SU-DHL-6 (cell line): ENCODE results near the gene STK32B.

ENCODE experiments used
- H2AFZ ChIP-seq: fragments of 200-600 bp; sonication (generic); 2 replicates; pipeline ENCODE4 v1.6.1; 2014; ENCODE audit warnings: low read depth, mild to moderate bottlenecking, moderate library complexity, mixed read lengths, antibody characterized with exemption, low read length; ENCODE audit not compliant: severe bottlenecking
- H3F3A ChIP-seq: fragments of 200-600 bp; shearing (Covaris generic); 2 replicates; pipeline ENCODE4 v1.6.0; 2016; ENCODE audit warnings: antibody characterized with exemption, mild to moderate bottlenecking; ENCODE audit not compliant: insufficient read depth
- H3K27ac ChIP-seq: fragments of 200-600 bp; sonication (generic); 2 replicates; pipeline ENCODE4 v1.5.1; 2016; ENCODE audit warnings: low read depth, mild to moderate bottlenecking, low read length, moderate library complexity, mixed read lengths
- H3K27me3 ChIP-seq: fragments of 200-600 bp; sonication (generic), shearing (Covaris generic); 2 replicates; pipeline ENCODE4 v1.6.0; 2014; ENCODE audit warnings: mild to moderate bottlenecking, low read length
- H3K36me3 ChIP-seq: fragments of 200-600 bp; sonication (generic); 2 replicates; pipeline ENCODE4 v1.6.1; 2014; ENCODE audit warnings: mild to moderate bottlenecking, low read length, mixed read lengths
- H3K4me2 ChIP-seq: fragments of 300-600, 200-600 bp; shearing (Covaris generic), sonication (generic); 2 replicates; pipeline ENCODE4 v1.6.0; 2014; ENCODE audit warnings: low read length, low read depth, mild to moderate bottlenecking; ENCODE audit not compliant: poor library complexity, severe bottlenecking
- H3K4me3 ChIP-seq: fragments of 200-600 bp; sonication (generic); 2 replicates; pipeline ENCODE4 v1.5.1; 2014; ENCODE audit warnings: antibody characterized with exemption, low read length, mild to moderate bottlenecking, mixed read lengths; ENCODE audit not compliant: insufficient read depth, poor library complexity, severe bottlenecking
- H3K79me2 ChIP-seq: fragments of 200-600 bp; sonication (generic); 2 replicates; pipeline ENCODE4 v1.6.1; 2014; ENCODE audit warnings: mild to moderate bottlenecking, low read length, moderate library complexity; ENCODE audit not compliant: insufficient read depth
- H3K9ac ChIP-seq: fragments of 200-600 bp; sonication (generic); 2 replicates; pipeline ENCODE4 v1.7.0; 2014; ENCODE audit warnings: mild to moderate bottlenecking, low read length
- H3K9me2 ChIP-seq: fragments of 200-600 bp; sonication (generic); replicated peaks from 2 replicates; pipeline ENCODE4 v1.6.1; 2014; ENCODE audit warnings: low read length; ENCODE audit not compliant: insufficient read depth
- H3K9me3 ChIP-seq: fragments of 200-600 bp; sonication (generic); 2 replicates; pipeline ENCODE4 v1.6.1; 2014; ENCODE audit warnings: low read length, mixed read lengths; ENCODE audit not compliant: insufficient read depth
- H4K20me1 ChIP-seq: fragments of 200-600 bp; sonication (generic); 2 replicates; pipeline ENCODE4 v1.6.1; 2014; ENCODE audit warnings: low read depth, mild to moderate bottlenecking, antibody characterized with exemption, low read length, moderate library complexity, mixed read lengths
- EZH2phosphoT487 ChIP-seq: fragments of 200-600 bp; sonication (generic), shearing (Covaris generic); conservative IDR thresholded peaks from 2 replicates; pipeline ENCODE4 v1.6.1; 2018; ENCODE audit warnings: mild to moderate bottlenecking, antibody characterized with exemption, low read length, moderate library complexity, mixed read lengths
- TF ChIP-seq, protein P1 (sequence below): fragments of 200-600 bp; sonication (generic); IDR thresholded peaks from one replicate; pipeline ENCODE4 v1.5.1; 2017; ENCODE audit warnings: antibody characterized with exemption, mild to moderate bottlenecking, low read length, moderate library complexity; ENCODE audit not compliant: insufficient read depth, poor library complexity, severe bottlenecking

Gene STK32B

DNA sequence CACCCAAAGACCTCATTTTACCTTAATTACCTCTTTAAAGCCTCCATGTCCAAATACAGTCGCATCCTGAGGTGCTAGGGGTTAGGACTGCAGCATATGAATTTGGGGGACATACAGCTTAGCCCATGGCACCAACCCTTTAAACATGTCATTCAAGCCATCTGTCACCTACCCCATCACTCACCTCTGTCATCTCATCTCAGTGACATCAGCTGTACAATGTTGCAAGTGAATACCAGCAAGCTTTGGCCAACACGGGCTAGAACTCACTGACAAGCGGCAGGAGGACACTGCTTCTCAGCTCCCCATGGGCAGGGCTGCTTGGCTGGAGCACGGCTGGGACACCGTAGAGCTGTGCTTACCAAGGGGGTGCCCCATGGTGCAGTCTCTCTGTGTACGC, 107.5 kb downstream of the STK32B start:
- Histone ChIP-seq H3K27me3 (no peaks in the 10 kb centered on the region), H3K9me2 (no peaks in the 10 kb centered on the region), H3K79me2 (no peaks in the 10 kb centered on the region), H2AFZ (no peak overlapping the region), H3K9me3 (no peaks in the 10 kb centered on the region), H3K36me3 (no peaks in the 10 kb centered on the region), H3K9ac (no peak overlapping the region), H3F3A (no peaks in the 10 kb centered on the region), H3K4me2 (no peak overlapping the region), H3K4me3 (no peak overlapping the region), H3K27ac (no peak overlapping the region), H4K20me1 (no peaks in the 10 kb centered on the region)
- TF ChIP-seq, protein P1, sequence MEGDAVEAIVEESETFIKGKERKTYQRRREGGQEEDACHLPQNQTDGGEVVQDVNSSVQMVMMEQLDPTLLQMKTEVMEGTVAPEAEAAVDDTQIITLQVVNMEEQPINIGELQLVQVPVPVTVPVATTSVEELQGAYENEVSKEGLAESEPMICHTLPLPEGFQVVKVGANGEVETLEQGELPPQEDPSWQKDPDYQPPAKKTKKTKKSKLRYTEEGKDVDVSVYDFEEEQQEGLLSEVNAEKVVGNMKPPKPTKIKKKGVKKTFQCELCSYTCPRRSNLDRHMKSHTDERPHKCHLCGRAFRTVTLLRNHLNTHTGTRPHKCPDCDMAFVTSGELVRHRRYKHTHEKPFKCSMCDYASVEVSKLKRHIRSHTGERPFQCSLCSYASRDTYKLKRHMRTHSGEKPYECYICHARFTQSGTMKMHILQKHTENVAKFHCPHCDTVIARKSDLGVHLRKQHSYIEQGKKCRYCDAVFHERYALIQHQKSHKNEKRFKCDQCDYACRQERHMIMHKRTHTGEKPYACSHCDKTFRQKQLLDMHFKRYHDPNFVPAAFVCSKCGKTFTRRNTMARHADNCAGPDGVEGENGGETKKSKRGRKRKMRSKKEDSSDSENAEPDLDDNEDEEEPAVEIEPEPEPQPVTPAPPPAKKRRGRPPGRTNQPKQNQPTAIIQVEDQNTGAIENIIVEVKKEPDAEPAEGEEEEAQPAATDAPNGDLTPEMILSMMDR: no peak
- TF ChIP-seq EZH2phosphoT487: no peak

DNA sequence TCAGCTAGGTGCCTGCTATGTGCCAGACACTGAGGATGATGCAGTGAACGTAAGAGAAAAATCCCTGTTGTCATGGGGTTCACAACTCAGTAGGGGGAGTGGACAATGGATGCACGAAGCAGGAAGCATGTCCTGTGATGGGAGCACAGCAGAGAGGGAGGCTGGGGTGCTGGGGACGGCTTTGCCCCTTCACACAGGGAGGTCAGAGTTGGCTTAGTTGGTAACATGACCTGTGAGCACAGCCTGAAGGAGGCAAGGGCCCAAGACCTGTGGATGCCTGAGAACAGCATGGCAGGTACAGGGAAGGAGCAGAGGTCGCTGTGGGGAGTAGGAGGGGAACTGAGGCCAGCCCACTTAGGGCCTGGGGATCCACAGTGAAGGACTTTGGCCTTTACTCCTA, 109.4 kb downstream of the STK32B start:
- TF ChIP-seq, protein P1: no peak
- TF ChIP-seq EZH2phosphoT487: no peak
- no peak overlapping the region for H3K9ac ChIP-seq
- no peaks in the 10 kb centered on the region for H3K79me2 ChIP-seq
- no peak overlapping the region for H2AFZ ChIP-seq
- no peaks in the 10 kb centered on the region for H3F3A ChIP-seq
- H3K9me3 ChIP-seq: no peaks in the 10 kb centered on the region
- no peaks in the 10 kb centered on the region for H3K36me3 ChIP-seq
- no peaks in the 10 kb centered on the region for H4K20me1 ChIP-seq
- H3K9me2 ChIP-seq: no peaks in the 10 kb centered on the region
- no peak overlapping the region for H3K27ac ChIP-seq
- H3K27me3 ChIP-seq: no peaks in the 10 kb centered on the region
- H3K4me2 ChIP-seq: no peak overlapping the region
- no peak overlapping the region for H3K4me3 ChIP-seq

DNA sequence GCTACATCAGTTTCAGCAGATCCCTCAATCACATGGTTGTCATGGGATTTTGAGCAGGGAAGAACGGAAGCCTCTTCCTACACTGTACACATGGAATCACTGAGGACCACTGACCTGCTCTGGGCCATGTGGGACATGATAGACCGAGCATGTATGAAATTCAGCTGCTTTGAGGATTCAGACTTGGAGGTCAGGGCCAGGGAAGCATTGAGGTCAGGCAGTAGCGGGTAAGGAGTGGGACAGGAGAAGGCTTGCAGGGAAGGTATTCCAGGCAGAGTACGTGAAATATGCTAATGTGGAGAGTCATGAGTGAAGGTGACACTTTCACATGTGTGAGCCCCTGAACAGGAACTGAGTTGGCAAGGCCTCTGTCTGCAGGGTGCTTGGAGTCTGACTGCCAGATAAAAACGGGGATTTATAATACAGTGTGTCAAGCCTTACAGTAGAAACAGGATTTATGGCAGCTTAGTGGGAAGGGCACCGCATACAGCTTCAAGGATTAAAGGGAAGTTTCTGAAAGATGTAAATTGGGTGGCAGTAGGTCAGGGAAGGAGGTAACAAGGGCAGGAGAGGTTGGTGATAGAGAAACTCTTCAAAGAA, 111.7 kb downstream of the STK32B start:
- H3F3A ChIP-seq: no peaks in the 10 kb centered on the region
- H3K9me3 ChIP-seq: no peaks in the 10 kb centered on the region
- H3K36me3 ChIP-seq: no peaks in the 10 kb centered on the region
- H4K20me1 ChIP-seq: no peaks in the 10 kb centered on the region
- no peak overlapping the region for H3K9ac ChIP-seq
- H3K79me2 ChIP-seq: no peaks in the 10 kb centered on the region
- no peaks in the 10 kb centered on the region for H3K9me2 ChIP-seq
- H3K27me3 ChIP-seq: no peaks in the 10 kb centered on the region
- no peak overlapping the region for H3K4me2 ChIP-seq
- no peak overlapping the region for H3K27ac ChIP-seq
- TF ChIP-seq EZH2phosphoT487: no peak
- TF ChIP-seq, protein P1: no peak
- no peak overlapping the region for H2AFZ ChIP-seq
- H3K4me3 ChIP-seq: no peak overlapping the region
